Pancreas (tissue), 10 donors: ENCODE data around the gene ADAMTS5. TPM values are rescaled to one million over a fixed set of nuclear protein-coding genes. Genes with fewer than 3 reads are reported as not detected.

Experiments
- ATAC-seq, 4 donors: fragments of 200-7000 bp; cut with Tn5 transposase; one replicate each; pipeline versions ENCODE4 v1.8.0 to v1.9.1; 2020; ENCODE audit warnings: mild to moderate bottlenecking in 4 of 4, moderate library complexity in 4 of 4
- DNase-seq, 6 donors: peaks; one replicate each; pipeline ENCODE4 v3.0.0-alpha.2; 2020
- FAIRE-seq: peaks from 2 replicates; lab custom pipeline; 2012; peaks lifted over from hg19 to GRCh38; lab: Jason Lieb, UNC
- H3K27ac ChIP-seq, 4 donors: fragments of 200-600 bp; sonication (generic); 1 replicate in 3 of 4; 2 replicates in 1 of 4; pipeline versions ENCODE4 v1.5.0 to v1.8.0; 2020
- H3K27me3 ChIP-seq, 4 donors: fragments of 200-600 bp; one replicate each; pipeline ENCODE4 v1.8.0; 2021
- H3K36me3 ChIP-seq, 3 donors: fragments of 200-600 bp; sonication (generic) in 1 of 3; one replicate each; pipeline versions ENCODE4 v1.5.0 to v1.8.0; 2020 to 2021
- H3K4me1 ChIP-seq, 3 donors: fragments of 200-600 bp; one replicate each; pipeline ENCODE4 v1.8.0; 2021
- H3K4me3 ChIP-seq, 4 donors: fragments of 200-600 bp; sonication (generic) in 2 of 4; one replicate each; pipeline versions ENCODE4 v1.5.0 to v1.8.0; 2020 to 2021
- H3K9me3 ChIP-seq, 4 donors: fragments of 200-600 bp; one replicate each; pipeline ENCODE4 v1.8.0; 2021
- WGBS, 2 donors: extraction: QIAGEN DNeasy Blood & Tissue Kit; methylation state at CpG; one replicate each; pipeline ENCODE4 v1.1.7; 2013; 5-methylcytosine and 5-hydroxymethylcytosine counted together
- intact Hi-C, 3 donors: fragments of 100-400 bp; cut with DNase I; formaldehyde crosslinking; loops; one replicate each; pipeline versions ENCODE4 v1.11.1 to v1.14.2; 2022
- polyA plus RNA-seq, 2 donors: library from polyadenylated mRNA; stranded (reverse); fragments of 200-250 nt; gene quantifications; one replicate each; pipeline ENCODE4 v1.2.3, GENCODE V29; 2013
- total RNA-seq, 6 donors: library from RNA; stranded (reverse); fragmentation: NEBNext Ultra II Directional in 4 of 6; extraction: Animal tissue kit (Norgen Biotek cat#: 25700) in 4 of 6; gene quantifications; one replicate each; pipeline versions ENCODE4 v1.2.1 to v1.2.4, GENCODE V29; 2021 to 2023
- TF ChIP-seq, protein P1 (sequence below), 4 donors: fragments of 200-600 bp; sonication (generic) in 3 of 4; IDR thresholded peaks; one replicate each; pipeline versions ENCODE4 v1.5.0 to v1.8.0; 2021; ENCODE audit warnings: antibody characterized with exemption in 4 of 4
- donor health status: healthy with polysubstance abuse.
- donor health status: DM: no; HTN: no; CAD: no; lungs with moderate emphysema.
- donor health status: DM: no; HTN: no; CAD: no.
- donor health status: control.
- donor health status: control.
- donor health status: Bipolar disorder and iron deficiency.
- donor health status: DM: yes; HTN: yes; CAD: no.
- donor health status: DM: no; HTN: no; CAD: no.
- donor health status: DM: no; HTN: no; CAD: no.
- donor health status: DM: yes; HTN: yes; CAD: no.

ADAMTS5 gene
- total and polyA plus RNA-seq, 8 donors = 0.14 to 3.4 (median 0.55) TPM

GRCh38 chr21:26888931-26889330, 78.0 kb downstream of the ADAMTS5 start:
- Histone ChIP-seq H3K27ac (no peak overlapping the region), H3K9me3 (no peaks in the 10 kb centered on the region), H3K4me3 (no peak overlapping the region), H3K4me1 (no peaks in the 10 kb centered on the region), H3K27me3 (no peaks in the 10 kb centered on the region), H3K36me3 (no peaks in the 10 kb centered on the region)
- TF ChIP-seq, protein P1, sequence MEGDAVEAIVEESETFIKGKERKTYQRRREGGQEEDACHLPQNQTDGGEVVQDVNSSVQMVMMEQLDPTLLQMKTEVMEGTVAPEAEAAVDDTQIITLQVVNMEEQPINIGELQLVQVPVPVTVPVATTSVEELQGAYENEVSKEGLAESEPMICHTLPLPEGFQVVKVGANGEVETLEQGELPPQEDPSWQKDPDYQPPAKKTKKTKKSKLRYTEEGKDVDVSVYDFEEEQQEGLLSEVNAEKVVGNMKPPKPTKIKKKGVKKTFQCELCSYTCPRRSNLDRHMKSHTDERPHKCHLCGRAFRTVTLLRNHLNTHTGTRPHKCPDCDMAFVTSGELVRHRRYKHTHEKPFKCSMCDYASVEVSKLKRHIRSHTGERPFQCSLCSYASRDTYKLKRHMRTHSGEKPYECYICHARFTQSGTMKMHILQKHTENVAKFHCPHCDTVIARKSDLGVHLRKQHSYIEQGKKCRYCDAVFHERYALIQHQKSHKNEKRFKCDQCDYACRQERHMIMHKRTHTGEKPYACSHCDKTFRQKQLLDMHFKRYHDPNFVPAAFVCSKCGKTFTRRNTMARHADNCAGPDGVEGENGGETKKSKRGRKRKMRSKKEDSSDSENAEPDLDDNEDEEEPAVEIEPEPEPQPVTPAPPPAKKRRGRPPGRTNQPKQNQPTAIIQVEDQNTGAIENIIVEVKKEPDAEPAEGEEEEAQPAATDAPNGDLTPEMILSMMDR (IDR thresholded peaks at IDR 0.05) = no peak
- DNase-seq (no peak), FAIRE-seq (no peak), ATAC-seq (no peak)
- WGBS, 2 donors = 44 to 46% methylated on average over 5 of the region's 5 CpGs
- intact Hi-C loops = loop anchor here in 1 of 3 donors (10.0 kb wide), 1 partner anchor 676 kb away; no protein-coding TSS in a partner anchor

DNA sequence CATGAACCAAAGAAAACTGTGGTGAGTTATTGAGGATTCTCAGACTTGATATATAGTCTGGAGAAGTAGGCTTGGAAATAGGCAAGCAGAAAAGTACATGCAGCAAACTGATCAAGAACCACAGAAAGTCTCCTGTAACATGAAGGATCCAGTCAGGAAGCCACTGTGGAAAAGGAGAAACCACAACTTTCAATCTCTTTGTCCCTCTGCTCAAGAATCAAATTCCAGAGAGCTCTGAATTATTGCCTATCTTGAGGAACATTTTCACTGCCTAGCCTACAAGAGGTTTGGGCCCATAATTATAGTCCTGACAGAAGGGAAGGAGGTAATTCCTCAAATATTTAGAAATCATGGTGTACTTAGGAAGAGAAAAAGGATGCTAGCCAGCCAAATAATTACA, 78.6 kb downstream of the ADAMTS5 start:
- no peak overlapping the region for H3K27ac ChIP-seq
- H3K9me3 ChIP-seq = no peaks in the 10 kb centered on the region
- no peak overlapping the region for H3K4me3 ChIP-seq
- no peak for ATAC-seq
- H3K36me3 ChIP-seq = no peaks in the 10 kb centered on the region
- intact Hi-C loops = loop anchor here in 1 of 3 donors (10.0 kb wide), 1 partner anchor 677 kb away; no protein-coding TSS in a partner anchor
- no peaks in the 10 kb centered on the region for H3K4me1 ChIP-seq
- DNase-seq = no peak
- no peaks in the 10 kb centered on the region for H3K27me3 ChIP-seq
- FAIRE-seq = no peak
- TF ChIP-seq, protein P1 (IDR thresholded peaks at IDR 0.05) = no peak

GRCh38 chr21:26887251-26887650, 79.6 kb downstream of the ADAMTS5 start:
- DNase-seq (no peak), FAIRE-seq (no peak), ATAC-seq (no peak)

DNA sequence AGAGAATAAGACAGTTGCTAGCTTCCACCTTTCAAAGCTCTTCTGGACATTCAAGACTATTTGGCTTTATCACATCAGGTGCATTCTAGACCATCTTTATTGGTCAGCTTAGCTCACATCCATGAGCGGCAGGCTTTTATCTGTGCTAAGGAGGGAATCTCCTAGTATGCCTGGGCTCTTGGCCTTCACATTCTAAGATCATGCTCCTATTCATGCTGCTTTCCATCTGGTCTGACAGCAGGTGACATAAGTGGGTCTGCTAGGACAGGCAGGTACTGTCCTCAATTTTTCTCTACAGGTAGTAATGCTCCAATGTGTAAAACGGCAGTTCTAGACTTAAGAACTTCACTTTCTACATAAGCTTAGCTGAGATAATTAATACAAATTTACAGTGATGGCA, 82.5 kb downstream of the ADAMTS5 start:
- Histone ChIP-seq H3K9me3 (no peaks in the 10 kb centered on the region), H3K4me1 (no peaks in the 10 kb centered on the region), H3K27me3 (no peaks in the 10 kb centered on the region), H3K27ac (no peak overlapping the region), H3K36me3 (no peaks in the 10 kb centered on the region), H3K4me3 (no peak overlapping the region)
- ATAC-seq = no peak
- TF ChIP-seq, protein P1 (IDR thresholded peaks at IDR 0.05) = no peak
- intact Hi-C loops = loop anchor here in 1 of 3 donors (10.0 kb wide), 1 partner anchor 680 kb away; no protein-coding TSS in a partner anchor
- DNase-seq = no peak
- FAIRE-seq = no peak
- WGBS, 2 donors = 84 to 85% methylated on average over 2 of the region's 2 CpGs

More at GRCh38 chr21:26887251-26887650, 79.6 kb downstream of the ADAMTS5 start:
- H3K27me3 ChIP-seq = no peaks in the 10 kb centered on the region
- intact Hi-C loops = loop anchor here in 1 of 3 donors (10.0 kb wide), 1 partner anchor 678 kb away; no protein-coding TSS in a partner anchor
- no peaks in the 10 kb centered on the region for H3K4me1 ChIP-seq
- no peak overlapping the region for H3K4me3 ChIP-seq
- TF ChIP-seq, protein P1 (IDR thresholded peaks at IDR 0.05) = no peak
- no peaks in the 10 kb centered on the region for H3K9me3 ChIP-seq
- no peak overlapping the region for H3K27ac ChIP-seq
- no peaks in the 10 kb centered on the region for H3K36me3 ChIP-seq
- 67 to 72% methylated on average over 3 of the region's 3 CpGs for WGBS, 2 donors

- intact Hi-C loops = loop anchor here in 1 of 3 donors (10.0 kb wide), 1 partner anchor 681 kb away; no protein-coding TSS in a partner anchor
- H3K4me1 ChIP-seq = no peaks in the 10 kb centered on the region
- no peaks in the 10 kb centered on the region for H3K9me3 ChIP-seq
- no peaks in the 10 kb centered on the region for H3K27me3 ChIP-seq
- H3K4me3 ChIP-seq = no peak overlapping the region
- no peak overlapping the region for H3K27ac ChIP-seq
- WGBS, 2 donors = 72 to 90% methylated on average over 2 of the region's 2 CpGs
- no peak for ATAC-seq
- no peak for DNase-seq
- FAIRE-seq = no peak
- TF ChIP-seq, protein P1 (IDR thresholded peaks at IDR 0.05) = no peak
- H3K36me3 ChIP-seq = no peaks in the 10 kb centered on the region
Measured at GRCh38 chr21:26883768-26884167, 83.1 kb downstream of the ADAMTS5 start.
